OCI-LY1 (cell line): ENCODE data around the gene VPS33B.

Experiments used
- EZH2 ChIP-seq: fragments of 200-600 bp; sonication (generic), shearing (Covaris generic); IDR thresholded peaks from 2 replicates; pipeline ENCODE4 v1.8.0; 2017; ENCODE audit warnings: borderline replicate concordance, mixed run types, mild to moderate bottlenecking, antibody characterized with exemption, low read length, moderate library complexity, mixed read lengths
- TF ChIP-seq, protein P1 (sequence below): fragments of 200-600 bp; sonication (generic), shearing (Covaris generic); IDR thresholded peaks from 2 replicates; pipeline ENCODE4 v1.5.1; 2017; ENCODE audit warnings: mild to moderate bottlenecking, antibody characterized with exemption, low read length, moderate library complexity, mixed read lengths

DNA sequence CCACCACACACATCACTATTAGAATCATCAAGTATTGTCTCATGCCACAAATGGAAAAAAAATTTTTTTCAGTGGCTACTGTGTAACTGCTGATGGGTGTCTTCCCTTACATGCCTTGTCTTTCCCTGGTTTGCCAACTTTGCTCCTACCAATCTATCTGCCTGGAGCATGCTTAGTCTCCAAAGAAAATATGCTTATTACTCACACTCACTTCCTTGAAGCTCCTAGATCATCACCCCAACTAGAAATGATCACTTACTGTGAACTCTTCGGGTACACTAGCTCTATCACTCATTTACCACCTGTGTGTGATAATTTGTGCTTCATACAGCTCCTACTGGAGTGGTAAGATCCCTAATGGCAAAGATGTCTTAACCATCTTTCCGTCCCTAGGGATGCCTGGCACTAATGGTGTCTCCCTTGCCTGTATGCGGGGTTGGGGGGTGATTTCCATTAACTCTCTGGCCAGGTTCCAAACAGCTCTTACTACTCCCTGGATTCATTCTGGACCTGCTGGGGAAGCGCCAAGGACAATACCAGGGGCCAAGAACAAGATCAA lies 799 bp downstream of the VPS33B start:
- TF ChIP-seq, protein P1, sequence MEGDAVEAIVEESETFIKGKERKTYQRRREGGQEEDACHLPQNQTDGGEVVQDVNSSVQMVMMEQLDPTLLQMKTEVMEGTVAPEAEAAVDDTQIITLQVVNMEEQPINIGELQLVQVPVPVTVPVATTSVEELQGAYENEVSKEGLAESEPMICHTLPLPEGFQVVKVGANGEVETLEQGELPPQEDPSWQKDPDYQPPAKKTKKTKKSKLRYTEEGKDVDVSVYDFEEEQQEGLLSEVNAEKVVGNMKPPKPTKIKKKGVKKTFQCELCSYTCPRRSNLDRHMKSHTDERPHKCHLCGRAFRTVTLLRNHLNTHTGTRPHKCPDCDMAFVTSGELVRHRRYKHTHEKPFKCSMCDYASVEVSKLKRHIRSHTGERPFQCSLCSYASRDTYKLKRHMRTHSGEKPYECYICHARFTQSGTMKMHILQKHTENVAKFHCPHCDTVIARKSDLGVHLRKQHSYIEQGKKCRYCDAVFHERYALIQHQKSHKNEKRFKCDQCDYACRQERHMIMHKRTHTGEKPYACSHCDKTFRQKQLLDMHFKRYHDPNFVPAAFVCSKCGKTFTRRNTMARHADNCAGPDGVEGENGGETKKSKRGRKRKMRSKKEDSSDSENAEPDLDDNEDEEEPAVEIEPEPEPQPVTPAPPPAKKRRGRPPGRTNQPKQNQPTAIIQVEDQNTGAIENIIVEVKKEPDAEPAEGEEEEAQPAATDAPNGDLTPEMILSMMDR, result no peak
- TF ChIP-seq EZH2, result no peak
